HepG2 (cell line): ENCODE data around the gene LMOD2.

ENCODE experiments used
- BRCA1 ChIP-seq: sonication (generic); formaldehyde crosslinking; IDR thresholded peaks from 2 replicates; pipeline ENCODE4 v1.4.0; 2020; ENCODE audit warnings: missing genetic modification reagents
- ZNF207 ChIP-seq: fragments of 450-650 bp; IDR thresholded peaks from 2 replicates; pipeline ENCODE4 v1.6.1; 2016; ENCODE audit warnings: antibody characterized with exemption, borderline replicate concordance
- TF ChIP-seq, protein P1 (sequence below): sonication (generic); formaldehyde crosslinking; IDR thresholded peaks from 2 replicates; pipeline ENCODE4 v1.8.0; 2022; ENCODE audit warnings: missing genetic modification reagents, mild to moderate bottlenecking, moderate library complexity, borderline replicate concordance
- TF ChIP-seq, protein P2 (sequence below): sonication (generic); formaldehyde crosslinking; IDR thresholded peaks from 2 replicates; pipeline ENCODE4 v1.4.0; 2020; ENCODE audit warnings: missing genetic modification reagents, borderline replicate concordance
- TF ChIP-seq, protein P3 (sequence below): sonication (generic); formaldehyde crosslinking; IDR thresholded peaks from 2 replicates; pipeline ENCODE4 v1.4.0; 2020; ENCODE audit warnings: mild to moderate bottlenecking, low read depth, missing genetic modification reagents

DNA sequence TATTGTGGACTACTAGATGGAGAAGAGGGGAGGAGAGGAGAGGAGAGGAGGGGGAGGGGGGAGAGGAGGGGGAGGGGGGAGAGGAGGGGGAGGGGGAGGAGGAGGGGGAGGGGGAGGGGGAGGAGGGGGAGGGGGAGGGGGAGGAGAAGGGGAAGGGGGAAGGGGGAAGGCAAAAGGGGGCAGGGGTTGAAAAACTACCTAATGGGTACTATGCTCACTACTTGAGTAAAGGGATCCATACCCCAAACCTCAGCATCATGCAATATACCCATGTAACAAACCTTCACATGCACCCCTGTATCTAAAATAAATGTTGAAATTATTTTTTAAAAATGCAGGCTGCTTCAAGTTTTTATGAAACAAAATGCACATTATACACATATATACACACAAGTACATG is 15.1 kb upstream of the LMOD2 start:
- TF ChIP-seq ZNF207 (no peak), BRCA1 (CRISPR knock-in tag) (no peak)
- TF ChIP-seq, protein P1, sequence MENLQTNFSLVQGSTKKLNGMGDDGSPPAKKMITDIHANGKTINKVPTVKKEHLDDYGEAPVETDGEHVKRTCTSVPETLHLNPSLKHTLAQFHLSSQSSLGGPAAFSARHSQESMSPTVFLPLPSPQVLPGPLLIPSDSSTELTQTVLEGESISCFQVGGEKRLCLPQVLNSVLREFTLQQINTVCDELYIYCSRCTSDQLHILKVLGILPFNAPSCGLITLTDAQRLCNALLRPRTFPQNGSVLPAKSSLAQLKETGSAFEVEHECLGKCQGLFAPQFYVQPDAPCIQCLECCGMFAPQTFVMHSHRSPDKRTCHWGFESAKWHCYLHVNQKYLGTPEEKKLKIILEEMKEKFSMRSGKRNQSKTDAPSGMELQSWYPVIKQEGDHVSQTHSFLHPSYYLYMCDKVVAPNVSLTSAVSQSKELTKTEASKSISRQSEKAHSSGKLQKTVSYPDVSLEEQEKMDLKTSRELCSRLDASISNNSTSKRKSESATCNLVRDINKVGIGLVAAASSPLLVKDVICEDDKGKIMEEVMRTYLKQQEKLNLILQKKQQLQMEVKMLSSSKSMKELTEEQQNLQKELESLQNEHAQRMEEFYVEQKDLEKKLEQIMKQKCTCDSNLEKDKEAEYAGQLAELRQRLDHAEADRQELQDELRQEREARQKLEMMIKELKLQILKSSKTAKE (CRISPR knock-in tag) = no peak
- TF ChIP-seq, protein P2, sequence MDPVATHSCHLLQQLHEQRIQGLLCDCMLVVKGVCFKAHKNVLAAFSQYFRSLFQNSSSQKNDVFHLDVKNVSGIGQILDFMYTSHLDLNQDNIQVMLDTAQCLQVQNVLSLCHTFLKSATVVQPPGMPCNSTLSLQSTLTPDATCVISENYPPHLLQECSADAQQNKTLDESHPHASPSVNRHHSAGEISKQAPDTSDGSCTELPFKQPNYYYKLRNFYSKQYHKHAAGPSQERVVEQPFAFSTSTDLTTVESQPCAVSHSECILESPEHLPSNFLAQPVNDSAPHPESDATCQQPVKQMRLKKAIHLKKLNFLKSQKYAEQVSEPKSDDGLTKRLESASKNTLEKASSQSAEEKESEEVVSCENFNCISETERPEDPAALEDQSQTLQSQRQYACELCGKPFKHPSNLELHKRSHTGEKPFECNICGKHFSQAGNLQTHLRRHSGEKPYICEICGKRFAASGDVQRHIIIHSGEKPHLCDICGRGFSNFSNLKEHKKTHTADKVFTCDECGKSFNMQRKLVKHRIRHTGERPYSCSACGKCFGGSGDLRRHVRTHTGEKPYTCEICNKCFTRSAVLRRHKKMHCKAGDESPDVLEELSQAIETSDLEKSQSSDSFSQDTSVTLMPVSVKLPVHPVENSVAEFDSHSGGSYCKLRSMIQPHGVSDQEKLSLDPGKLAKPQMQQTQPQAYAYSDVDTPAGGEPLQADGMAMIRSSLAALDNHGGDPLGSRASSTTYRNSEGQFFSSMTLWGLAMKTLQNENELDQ = no peak
- TF ChIP-seq, protein P3, sequence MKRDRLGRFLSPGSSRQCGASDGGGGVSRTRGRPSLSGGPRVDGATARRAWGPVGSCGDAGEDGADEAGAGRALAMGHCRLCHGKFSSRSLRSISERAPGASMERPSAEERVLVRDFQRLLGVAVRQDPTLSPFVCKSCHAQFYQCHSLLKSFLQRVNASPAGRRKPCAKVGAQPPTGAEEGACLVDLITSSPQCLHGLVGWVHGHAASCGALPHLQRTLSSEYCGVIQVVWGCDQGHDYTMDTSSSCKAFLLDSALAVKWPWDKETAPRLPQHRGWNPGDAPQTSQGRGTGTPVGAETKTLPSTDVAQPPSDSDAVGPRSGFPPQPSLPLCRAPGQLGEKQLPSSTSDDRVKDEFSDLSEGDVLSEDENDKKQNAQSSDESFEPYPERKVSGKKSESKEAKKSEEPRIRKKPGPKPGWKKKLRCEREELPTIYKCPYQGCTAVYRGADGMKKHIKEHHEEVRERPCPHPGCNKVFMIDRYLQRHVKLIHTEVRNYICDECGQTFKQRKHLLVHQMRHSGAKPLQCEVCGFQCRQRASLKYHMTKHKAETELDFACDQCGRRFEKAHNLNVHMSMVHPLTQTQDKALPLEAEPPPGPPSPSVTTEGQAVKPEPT (CRISPR knock-in tag) = no peak
